DND-41 (cell line): ENCODE data around the gene KCNH3.
A peak's percentile ranks its signal among the peaks of the same experiment; 100 is the strongest.

Experiments
- ATAC-seq: fragments of 200-7000 bp; cut with Tn5 transposase; 3 replicates; pipeline ENCODE4 v1.9.1; 2021; ENCODE audit warnings: low read depth; ENCODE audit not compliant: insufficient read depth
- DNase-seq: peaks from one replicate; pipeline ENCODE4 v3.0.0-alpha.2; 2020
- H2AFZ ChIP-seq: 2 replicates; pipeline ENCODE4 v1.6.0; 2012; ENCODE audit warnings: low read depth, low read length
- H3K27ac ChIP-seq: 2 replicates; pipeline ENCODE4 v1.5.1; 2012; ENCODE audit warnings: low read length, inconsistent platforms
- H3K27me3 ChIP-seq: fragments of 200-600 bp; sonication (generic); 2 replicates; pipeline ENCODE4 v1.6.0; 2012; ENCODE audit warnings: low read length, mild to moderate bottlenecking, inconsistent platforms; ENCODE audit not compliant: insufficient read depth, poor library complexity
- H3K36me3 ChIP-seq: 2 replicates; pipeline ENCODE4 v1.5.1; 2012; ENCODE audit warnings: low read length, inconsistent platforms; ENCODE audit not compliant: insufficient read depth
- H3K4me1 ChIP-seq: 2 replicates; pipeline ENCODE4 v1.5.1; 2012; ENCODE audit warnings: mild to moderate bottlenecking, low read length; ENCODE audit not compliant: insufficient read depth
- H3K4me2 ChIP-seq: 2 replicates; pipeline ENCODE4 v1.6.0; 2012; ENCODE audit warnings: mild to moderate bottlenecking, moderate library complexity, low read length, inconsistent platforms; ENCODE audit not compliant: insufficient read depth
- H3K4me3 ChIP-seq, 2 experiments: fragments of 200-600 bp in 1 of 2; shearing (Covaris generic) in 1 of 2; 2 replicates each; pipeline ENCODE4 v1.5.1; 2012 to 2016; ENCODE audit warnings: inconsistent platforms in 2 of 2, low read length in 2 of 2, mild to moderate bottlenecking in 2 of 2, low read depth in 1 of 2, moderate library complexity in 1 of 2
- H3K79me2 ChIP-seq: 2 replicates; pipeline ENCODE4 v1.6.0; 2012; ENCODE audit warnings: low read length, inconsistent platforms; ENCODE audit not compliant: insufficient read depth
- H3K9ac ChIP-seq: 2 replicates; pipeline ENCODE4 v1.6.0; 2012; ENCODE audit warnings: low read depth, mild to moderate bottlenecking, inconsistent platforms, low read length, moderate library complexity
- H3K9me3 ChIP-seq: 2 replicates; pipeline ENCODE4 v1.5.1; 2012; ENCODE audit warnings: low read length, moderate library complexity, mild to moderate bottlenecking, inconsistent platforms; ENCODE audit not compliant: insufficient read depth, severe bottlenecking
- H4K20me1 ChIP-seq: 2 replicates; pipeline ENCODE4 v1.6.0; 2012; ENCODE audit warnings: low read length; ENCODE audit not compliant: insufficient read depth
- CTCF ChIP-seq: IDR thresholded peaks from 2 replicates; pipeline ENCODE4 v1.5.1; 2012; ENCODE audit warnings: borderline replicate concordance, low read length, moderate library complexity, mild to moderate bottlenecking; ENCODE audit not compliant: poor library complexity, severe bottlenecking; ENCODE audit errors: extremely low read depth
- EZH2 ChIP-seq: IDR thresholded peaks from 3 replicates; pipeline ENCODE4 v1.6.1; 2012; ENCODE audit warnings: borderline replicate concordance, low read depth, mild to moderate bottlenecking, moderate library complexity, low read length, inconsistent platforms; ENCODE audit not compliant: severe bottlenecking

Gene KCNH3

GRCh38 chr12:49536526-49537071 lies 2.2 kb upstream of the KCNH3 start:
- DNase-seq (no peak), ATAC-seq (no peak)
- Histone ChIP-seq H4K20me1 (peaks cover 15% of the 10 kb centered on the region), H3K4me3 (no peak overlapping the region), H3K4me1 (peaks cover 17% of the 10 kb centered on the region), H3K27ac (no peak overlapping the region), H3K36me3 (no peaks in the 10 kb centered on the region), H3K27me3 (peaks cover 29% of the 10 kb centered on the region), H3K79me2 (no peaks in the 10 kb centered on the region), H3K9ac (no peak overlapping the region), H3K4me2 (no peak overlapping the region), H3K9me3 (no peaks in the 10 kb centered on the region), H2AFZ (no peak overlapping the region)
- TF ChIP-seq CTCF = no peak
- TF ChIP-seq EZH2 = no peak

GRCh38 chr12:49537231-49537751 lies 1.5 kb upstream of the KCNH3 start:
- H3K4me1 ChIP-seq = peaks cover 17% of the 10 kb centered on the region

GRCh38 chr12:49537752-49538509 lies 899 bp upstream of the KCNH3 start:
- DNase-seq = no peak
- TF ChIP-seq CTCF (no peak), EZH2 (no peak)
- H4K20me1 ChIP-seq = peaks cover 15% of the 10 kb centered on the region
- peak overlapping the region; percentile 6 to 53; a peak in 3 of 4 replicates for H3K4me3 ChIP-seq
- no peaks in the 10 kb centered on the region for H3K79me2 ChIP-seq
- H3K27ac ChIP-seq = no peak overlapping the region
- peak overlapping the region; percentile 35; the same call in 1 of the 2 replicates for H3K9ac ChIP-seq
- H3K9me3 ChIP-seq = no peaks in the 10 kb centered on the region
- no peak overlapping the region for H2AFZ ChIP-seq
- no peaks in the 10 kb centered on the region for H3K36me3 ChIP-seq
- H3K4me1 ChIP-seq = peaks cover 17% of the 10 kb centered on the region
- ATAC-seq = no peak
- H3K27me3 ChIP-seq = peaks cover 29% of the 10 kb centered on the region
- H3K4me2 ChIP-seq = peak overlapping the region; percentile 73

More at GRCh38 chr12:49537231-49537751, 1.5 kb upstream of the KCNH3 start:
- Histone ChIP-seq H3K4me3 (no peak overlapping the region), H3K27ac (no peak overlapping the region), H3K9ac (no peak overlapping the region), H3K36me3 (no peaks in the 10 kb centered on the region), H4K20me1 (peaks cover 15% of the 10 kb centered on the region), H3K27me3 (peaks cover 29% of the 10 kb centered on the region), H2AFZ (no peak overlapping the region), H3K79me2 (no peaks in the 10 kb centered on the region), H3K4me2 (no peak overlapping the region), H3K9me3 (no peaks in the 10 kb centered on the region)
- ATAC-seq (no peak), DNase-seq (no peak)
- TF ChIP-seq EZH2 = no peak
- TF ChIP-seq CTCF = no peak
